K562 (cell line): ENCODE results near the gene ADD3.

Experiments used
- CHD2 ChIP-seq: IDR thresholded peaks from 2 replicates; pipeline ENCODE4 v1.6.1; 2011; ENCODE audit warnings: low read depth, low read length
- DPF2 ChIP-seq: fragments of 450-650 bp; IDR thresholded peaks from 2 replicates; pipeline ENCODE4 v1.6.1; 2016
- NR2C1 ChIP-seq, 2 experiments: fragments of 450-650 bp; IDR thresholded peaks; 2 replicates each; pipeline ENCODE4 v1.6.1; 2017; ENCODE audit warnings: mild to moderate bottlenecking in 2 of 2, antibody characterized with exemption in 1 of 2, inconsistent platforms in 1 of 2, missing compliant biosample characterization in 1 of 2, missing genetic modification characterization in 1 of 2
- SOX6 ChIP-seq: fragments of 450-650 bp; IDR thresholded peaks from 2 replicates; pipeline ENCODE4 v1.6.1; 2014; ENCODE audit warnings: mild to moderate bottlenecking
- YY1 ChIP-seq, 3 experiments: IDR thresholded peaks; 2 replicates each; pipeline ENCODE4 v1.6.1; 2011; ENCODE audit warnings: low read length in 2 of 3, mild to moderate bottlenecking in 2 of 3, moderate library complexity in 2 of 3, borderline replicate concordance in 1 of 3, control low read depth in 1 of 3, low read depth in 1 of 3; ENCODE audit not compliant: insufficient read depth in 3 of 3, insufficient replicate concordance in 2 of 3, control insufficient read depth in 1 of 3, insufficient read length in 1 of 3; ENCODE audit errors: extremely low read depth in 1 of 3

GRCh38 chr10:110138197-110138812, 130.5 kb downstream of the ADD3 start:
- TF ChIP-seq SOX6 = no peak
- TF ChIP-seq YY1 (IDR thresholded peaks at IDR 0.05; ENCODE audit: borderline replicate concordance in 1 of 3, control insufficient read depth in 1 of 3, extremely low read depth in 1 of 3, insufficient read depth in 3 of 3, insufficient read length in 1 of 3, insufficient replicate concordance in 2 of 3, low read depth in 1 of 3, low read length in 2 of 3) = no peak
- TF ChIP-seq CHD2 = no peak
- TF ChIP-seq DPF2 = no peak
- no peak for TF ChIP-seq NR2C1 (IDR thresholded peaks at IDR 0.05)
- TF ChIP-seq NR2C1 (tag; IDR thresholded peaks at IDR 0.05) = no peak
